Ureter (tissue), 1 donor: Measurements from ENCODE around the gene FCGR1A. TPM values are rescaled to one million over a fixed set of nuclear protein-coding genes. Genes with fewer than 3 reads are reported as not detected.
"Not testable (repeated sequence)": the region's sequence is repeated elsewhere in the genome, so short reads cannot be mapped to it uniquely, and the experiment has no call there.

Experiments
- DNase-seq: peaks from one replicate; pipeline ENCODE4 v3.0.0-alpha.2; 2020; ENCODE audit warnings: low spot score
- total RNA-seq: library from RNA; stranded (reverse); gene quantifications from one replicate; pipeline ENCODE4 v1.2.4, GENCODE V29; 2023
- donor health status: DM: yes; HTN: yes; CAD: no.

FCGR1A gene
- total RNA-seq: 2.9 TPM

- DNase-seq: not testable (repeated sequence)
Observed at GRCh38 chr1:149782600-149782999, at the start of gene FCGR1A. TSS of gene FCGR1A (plus strand) at chr1:149782694. CDS start at chr1:149782744, 50 bp downstream.

GRCh38 chr1:149732781-149733180 lies 49.7 kb upstream of the FCGR1A start:
- not testable (repeated sequence) for DNase-seq

GRCh38 chr1:149734692-149735091 lies 47.8 kb upstream of the FCGR1A start:
- DNase-seq: not testable (repeated sequence)

GRCh38 chr1:149740148-149740581 lies 42.3 kb upstream of the FCGR1A start:
- peak; percentile 50 for DNase-seq

- not testable (repeated sequence) for DNase-seq
Observed at GRCh38 chr1:149740590-149741230, 41.8 kb upstream of the FCGR1A start.

- not testable (repeated sequence) for DNase-seq
Observed at GRCh38 chr1:149741914-149742313, 40.6 kb upstream of the FCGR1A start.

GRCh38 chr1:149746463-149747356 lies 35.8 kb upstream of the FCGR1A start:
- DNase-seq: not testable (repeated sequence)

GRCh38 chr1:149747359-149748143 lies 34.9 kb upstream of the FCGR1A start:
- DNase-seq: not testable (repeated sequence)

- not testable (repeated sequence) for DNase-seq
Observed at GRCh38 chr1:149748144-149748500, 34.4 kb upstream of the FCGR1A start.

GRCh38 chr1:149750562-149750961 lies 31.9 kb upstream of the FCGR1A start:
- DNase-seq: not testable (repeated sequence)

GRCh38 chr1:149752186-149752585 lies 30.3 kb upstream of the FCGR1A start:
- DNase-seq: not testable (repeated sequence)

GRCh38 chr1:149753466-149753865 lies 29.0 kb upstream of the FCGR1A start:
- DNase-seq: not testable (repeated sequence)

- not testable (repeated sequence) for DNase-seq
Observed at GRCh38 chr1:149755294-149755693, 27.2 kb upstream of the FCGR1A start.

- not testable (repeated sequence) for DNase-seq
Observed at GRCh38 chr1:149762294-149762693, 20.2 kb upstream of the FCGR1A start.

GRCh38 chr1:149764087-149764800 lies 18.2 kb upstream of the FCGR1A start:
- DNase-seq: not testable (repeated sequence)

- not testable (repeated sequence) for DNase-seq
Observed at GRCh38 chr1:149766241-149766640, 16.3 kb upstream of the FCGR1A start.

- not testable (repeated sequence) for DNase-seq
Observed at GRCh38 chr1:149769216-149769615, 13.3 kb upstream of the FCGR1A start.

GRCh38 chr1:149770661-149771060 lies 11.8 kb upstream of the FCGR1A start:
- not testable (repeated sequence) for DNase-seq

- not testable (repeated sequence) for DNase-seq
Observed at GRCh38 chr1:149771653-149772425, 10.7 kb upstream of the FCGR1A start.

GRCh38 chr1:149775510-149776147 lies 6.9 kb upstream of the FCGR1A start:
- not testable (repeated sequence) for DNase-seq
